Melanocyte of skin (primary cell): ENCODE measurements around the gene FGD1. TPM values are rescaled to one million over a fixed set of nuclear protein-coding genes. Genes with fewer than 3 reads are reported as not detected.

Source experiments
- total RNA-seq, 2 donors: library from RNA; depleted of rRNA; stranded (reverse); fragments of >200 nt; gene quantifications; 2 replicates each; pipeline ENCODE4 v1.2.3, GENCODE V29; 2012

The FGD1 gene
- total RNA-seq: 10 to 100 TPM in 1 of 2 donors, 1 to 10 TPM in 1; 8.3 to 16.0 TPM

GRCh38 chrX:54495814-54496516, at the start of gene FGD1:
TSS of gene FGD1 (minus strand) at chrX:54496234. CDS start at chrX:54495432, 802 bp downstream.

GRCh38 chrX:54529552-54530356, 33.7 kb upstream of the FGD1 start, which contains the start of gene GNL3L:
TSS of gene GNL3L (plus strand) at chrX:54530219. CDS start at chrX:54532567, 2,348 bp downstream.

GRCh38 chrX:54439960-54440871, 55.8 kb downstream of the FGD1 start, which contains the start of gene TSR2:
TSS of gene TSR2 (plus strand) at chrX:54440404. CDS start at chrX:54440422, 18 bp downstream.

Other genes starting within 250 kb of the FGD1 start
- gene WNK3, start 138.2 kb downstream of the FGD1 start, total RNA-seq: 1 to 10 TPM; 3.3 to 3.8 TPM
- 10 to 100 TPM in 1 of 2 donors, 1 to 10 TPM in 1; 7.6 to 13.7 TPM for gene TSR2, start 55.8 kb downstream of the FGD1 start, total RNA-seq
- 10 to 100 TPM; 28.9 to 46.3 TPM for gene GNL3L, start 34.0 kb upstream of the FGD1 start, total RNA-seq